HepG2 (cell line): ENCODE data around the gene ANKS1A. TPM values are rescaled to one million over a fixed set of nuclear protein-coding genes. Genes with fewer than 3 reads are reported as not detected.

ENCODE experiments used
- ATAC-seq: fragments of 200-7000 bp; cut with Tn5 transposase; 3 replicates; pipeline ENCODE4 v1.9.1; 2020; ENCODE audit warnings: mild to moderate bottlenecking, moderate library complexity
- BruUV-seq: library from RNA; stranded (reverse); fragments of 400-500 nt; replicated peaks from 2 replicates; lab custom pipeline; 2021; lab: Mats Ljungman, UMichigan
- CTCF ChIA-PET: fragments of 300-600 bp; formaldehyde crosslinking; extraction: SDS; loops from one replicate; lab custom pipeline; 2021; ENCODE audit warnings: low total read pairs, inconsistent platforms, low intra/inter-chr PET ratio; lab: Yijun Ruan, JAX
- POLR2A ChIA-PET: fragments of 350-600 bp; sonication (Branson Sonifier 250); formaldehyde crosslinking; loops from one replicate; lab custom pipeline; 2020; ENCODE audit warnings: antibody characterized with exemption, inconsistent platforms; lab: Yijun Ruan, JAX
- DNase-seq: peaks from one replicate; pipeline ENCODE4 v3.0.0-alpha.2; 2015; ENCODE audit warnings: low spot score
- FAIRE-seq: peaks from 3 replicates; lab custom pipeline; 2011; peaks lifted over from hg19 to GRCh38; lab: Jason Lieb, UNC
- H2AFZ ChIP-seq: one replicate; pipeline ENCODE4 v1.6.1; 2011; ENCODE audit warnings: low read length, inconsistent platforms
- H3K27ac ChIP-seq: fragments of 300-600 bp; 3 replicates; pipeline ENCODE4 v1.8.0; 2011; ENCODE audit warnings: mixed run types, mild to moderate bottlenecking, mixed read lengths, low read length, inconsistent platforms; ENCODE audit not compliant: insufficient read depth; ENCODE audit errors: extremely low read length
- H3K27me3 ChIP-seq, 2 experiments: fragments of 200-600 bp in 1 of 2; 2 replicates in 1 of 2; 3 replicates in 1 of 2; pipeline versions ENCODE4 v1.6.0 to v1.8.0; 2011; ENCODE audit warnings: low read length in 2 of 2, mild to moderate bottlenecking in 2 of 2, moderate library complexity in 2 of 2, inconsistent platforms in 1 of 2; ENCODE audit not compliant: insufficient read depth in 2 of 2, control insufficient read depth in 1 of 2
- H3K36me3 ChIP-seq, 2 experiments: fragments of 200-600 bp in 1 of 2; replicated peaks in 1 of 2; 2 replicates in 1 of 2; 3 replicates in 1 of 2; pipeline versions ENCODE4 v1.5.1 to v1.8.0; 2011; ENCODE audit warnings: low read length in 2 of 2, inconsistent platforms in 1 of 2; ENCODE audit not compliant: insufficient read depth in 2 of 2, control insufficient read depth in 1 of 2
- H3K4me1 ChIP-seq: 2 replicates; pipeline ENCODE4 v1.5.1; 2012; ENCODE audit warnings: low read length, inconsistent platforms; ENCODE audit not compliant: insufficient read depth
- H3K4me2 ChIP-seq: 2 replicates; pipeline ENCODE4 v1.6.0; 2011; ENCODE audit warnings: low read depth, low read length, inconsistent platforms
- H3K4me3 ChIP-seq, 3 experiments: fragments of 200-600 bp in 1 of 3; sonication (generic), shearing (Covaris generic) in 1 of 3; replicated peaks in 1 of 3; 2 replicates each; pipeline ENCODE4 v1.5.1; 2011 to 2016; ENCODE audit warnings: low read length in 3 of 3, inconsistent platforms in 2 of 3, low read depth in 2 of 3, mild to moderate bottlenecking in 2 of 3, control low read depth in 1 of 3, mixed read lengths in 1 of 3; ENCODE audit not compliant: insufficient read depth in 1 of 3
- H3K79me2 ChIP-seq: one replicate; pipeline ENCODE4 v1.6.1; 2011; ENCODE audit warnings: low read length, inconsistent platforms; ENCODE audit not compliant: insufficient read depth
- H3K9ac ChIP-seq: 2 replicates; pipeline ENCODE4 v1.6.0; 2011; ENCODE audit warnings: mild to moderate bottlenecking, low read depth, low read length, inconsistent platforms; ENCODE audit not compliant: insufficient read depth
- H3K9me3 ChIP-seq: 2 replicates; pipeline ENCODE4 v1.5.1; 2012; ENCODE audit warnings: mild to moderate bottlenecking, low read length
- H4K20me1 ChIP-seq: 2 replicates; pipeline ENCODE4 v1.6.0; 2011; ENCODE audit warnings: inconsistent platforms, mild to moderate bottlenecking, low read length, moderate library complexity; ENCODE audit not compliant: insufficient read depth
- ETV6 ChIP-seq: sonication (generic); formaldehyde crosslinking; conservative IDR thresholded peaks from 2 replicates; pipeline ENCODE4 v1.4.0; 2020; ENCODE audit warnings: missing genetic modification reagents
- MTF1 ChIP-seq: sonication (generic); formaldehyde crosslinking; IDR thresholded peaks from 2 replicates; pipeline ENCODE4 v1.5.0; 2020; ENCODE audit warnings: missing genetic modification reagents
- SIX4 ChIP-seq: sonication (generic); formaldehyde crosslinking; IDR thresholded peaks from 2 replicates; pipeline ENCODE4 v1.4.0; 2020; ENCODE audit warnings: missing genetic modification reagents
- ZNF460 ChIP-seq: sonication (generic); formaldehyde crosslinking; IDR thresholded peaks from 2 replicates; pipeline ENCODE4 v1.5.1; 2020; ENCODE audit warnings: missing genetic modification reagents, mild to moderate bottlenecking, borderline replicate concordance
- WGBS: methylation state at CpG from one replicate; pipeline ENCODE4 v1.1.6; 2017; ENCODE audit warnings: low lambda C conversion rate; 5-methylcytosine and 5-hydroxymethylcytosine counted together
- in situ Hi-C: cut with HindIII; loops from 2 replicates; pipeline ENCODE4 v1.10.0; 2017; ENCODE audit warnings: low pct_unique_long_range_greater_than_20kb; ENCODE audit not compliant: extremely low pct_ligation_motif_present
- intact Hi-C: fragments of 100-400 bp; cut with micrococcal nuclease; formaldehyde crosslinking; loops from one replicate; pipeline ENCODE4 v1.10.0; 2022; ENCODE audit not compliant: unreplicated experiment
- polyA plus RNA-seq, 8 experiments: library from polyadenylated mRNA; depleted of rRNA in 3 of 8; stranded (reverse) in 7 of 8; unstranded in 1 of 8; fragments of >200 nt; fragmentation: Illumina TruSeq in 4 of 8; extraction: Trizol in 4 of 8; gene quantifications; 2 replicates each; pipeline versions ENCODE4 v1.2.1 to v1.2.3, GENCODE V29; 2011 to 2016; ENCODE audit warnings: low read depth in 4 of 8, missing spikeins in 1 of 8, mixed read lengths in 1 of 8; ENCODE audit not compliant: insufficient read depth in 1 of 8
- total RNA-seq, 5 experiments: library from RNA; depleted of rRNA; stranded (reverse); fragments of >200 nt; fragmentation: Illumina TruSeq; extraction: Trizol; gene quantifications; 2 replicates each; pipeline ENCODE4 v1.2.3, GENCODE V29; 2016; ENCODE audit warnings: low read depth in 1 of 5
- TF ChIP-seq, protein P1 (sequence below): sonication (generic); formaldehyde crosslinking; IDR thresholded peaks from 2 replicates; pipeline ENCODE4 v1.5.0; 2020; ENCODE audit warnings: mild to moderate bottlenecking, missing genetic modification reagents
- TF ChIP-seq, protein P2 (sequence below): sonication (generic); formaldehyde crosslinking; IDR thresholded peaks from 2 replicates; pipeline ENCODE4 v1.4.0; 2020; ENCODE audit warnings: mild to moderate bottlenecking, missing genetic modification reagents
- TF ChIP-seq, protein P3 (sequence below): sonication (generic); formaldehyde crosslinking; IDR thresholded peaks from 2 replicates; pipeline ENCODE4 v1.4.0; 2020; ENCODE audit warnings: missing genetic modification reagents
- TF ChIP-seq, protein P4 (sequence below): sonication (generic); formaldehyde crosslinking; conservative IDR thresholded peaks from 2 replicates; pipeline ENCODE4 v1.4.0; 2020; ENCODE audit warnings: missing genetic modification reagents

Gene ANKS1A
- total and polyA plus RNA-seq, 2 of the 13 experiments (the other 11 are each of a cell fraction or from before 2014, with no cell fraction given) = 7.2 to 15.1 TPM

DNA sequence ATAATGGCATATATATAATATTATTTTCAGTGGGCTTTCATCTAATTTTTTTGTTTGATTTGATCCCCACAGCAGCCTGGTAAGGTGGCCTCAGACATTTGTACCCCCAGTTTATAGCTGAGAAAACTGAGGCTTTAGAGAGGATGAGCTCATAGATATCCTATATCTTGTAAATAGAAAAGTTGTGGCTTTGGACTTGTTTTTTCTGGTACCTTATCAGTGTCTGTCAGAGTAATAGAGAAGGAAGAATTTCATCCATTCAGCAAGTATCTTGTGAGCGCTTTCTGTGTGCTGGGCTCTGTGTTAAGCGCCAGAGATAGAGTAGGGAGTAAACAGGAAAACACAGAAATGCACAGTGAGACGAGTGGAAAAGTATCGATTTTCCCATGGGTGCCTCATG is 29.1 kb upstream of the ANKS1A start:
- no peak overlapping the region for H2AFZ ChIP-seq
- BruUV-seq = no TSS peak
- no peak overlapping the region for H3K4me2 ChIP-seq
- H3K27me3 ChIP-seq = no peaks in the 10 kb centered on the region
- WGBS = 97% methylated on average over 4 of the region's 4 CpGs
- FAIRE-seq (no peak), ATAC-seq (no peak), DNase-seq (no peak)
- intact Hi-C loops = loop anchor here (10.0 kb wide), 1 partner anchor 285 kb away; the partner anchor contains the start of gene TCP11
- ChIA-PET CTCF (no interaction called here), POLR2A (no interaction called here)
- H3K36me3 ChIP-seq = peaks cover 47 to 78% of the 10 kb centered on the region in 2 experiments
- no peak overlapping the region for H3K9ac ChIP-seq
- H3K9me3 ChIP-seq = no peaks in the 10 kb centered on the region
- in situ Hi-C loops = no loop called here
- H3K27ac ChIP-seq = no peak overlapping the region
- H3K4me1 ChIP-seq = 0 out of 2 replicates have a peak, but pooled peaks cover under 1% of the 10 kb centered on the region
- no peak for TF ChIP-seq ZNF460 (CRISPR knock-in tag)
- TF ChIP-seq, protein P1, sequence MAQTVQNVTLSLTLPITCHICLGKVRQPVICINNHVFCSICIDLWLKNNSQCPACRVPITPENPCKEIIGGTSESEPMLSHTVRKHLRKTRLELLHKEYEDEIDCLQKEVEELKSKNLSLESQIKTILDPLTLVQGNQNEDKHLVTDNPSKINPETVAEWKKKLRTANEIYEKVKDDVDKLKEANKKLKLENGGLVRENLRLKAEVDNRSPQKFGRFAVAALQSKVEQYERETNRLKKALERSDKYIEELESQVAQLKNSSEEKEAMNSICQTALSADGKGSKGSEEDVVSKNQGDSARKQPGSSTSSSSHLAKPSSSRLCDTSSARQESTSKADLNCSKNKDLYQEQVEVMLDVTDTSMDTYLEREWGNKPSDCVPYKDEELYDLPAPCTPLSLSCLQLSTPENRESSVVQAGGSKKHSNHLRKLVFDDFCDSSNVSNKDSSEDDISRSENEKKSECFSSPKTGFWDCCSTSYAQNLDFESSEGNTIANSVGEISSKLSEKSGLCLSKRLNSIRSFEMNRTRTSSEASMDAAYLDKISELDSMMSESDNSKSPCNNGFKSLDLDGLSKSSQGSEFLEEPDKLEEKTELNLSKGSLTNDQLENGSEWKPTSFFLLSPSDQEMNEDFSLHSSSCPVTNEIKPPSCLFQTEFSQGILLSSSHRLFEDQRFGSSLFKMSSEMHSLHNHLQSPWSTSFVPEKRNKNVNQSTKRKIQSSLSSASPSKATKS = no peak
- TF ChIP-seq MTF1 = no peak
- TF ChIP-seq, protein P2, sequence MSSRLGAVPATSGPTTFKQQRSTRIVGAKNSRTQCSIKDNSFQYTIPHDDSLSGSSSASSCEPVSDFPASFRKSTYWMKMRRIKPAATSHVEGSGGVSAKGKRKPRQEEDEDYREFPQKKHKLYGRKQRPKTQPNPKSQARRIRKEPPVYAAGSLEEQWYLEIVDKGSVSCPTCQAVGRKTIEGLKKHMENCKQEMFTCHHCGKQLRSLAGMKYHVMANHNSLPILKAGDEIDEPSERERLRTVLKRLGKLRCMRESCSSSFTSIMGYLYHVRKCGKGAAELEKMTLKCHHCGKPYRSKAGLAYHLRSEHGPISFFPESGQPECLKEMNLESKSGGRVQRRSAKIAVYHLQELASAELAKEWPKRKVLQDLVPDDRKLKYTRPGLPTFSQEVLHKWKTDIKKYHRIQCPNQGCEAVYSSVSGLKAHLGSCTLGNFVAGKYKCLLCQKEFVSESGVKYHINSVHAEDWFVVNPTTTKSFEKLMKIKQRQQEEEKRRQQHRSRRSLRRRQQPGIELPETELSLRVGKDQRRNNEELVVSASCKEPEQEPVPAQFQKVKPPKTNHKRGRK = no peak
- TF ChIP-seq, protein P3, sequence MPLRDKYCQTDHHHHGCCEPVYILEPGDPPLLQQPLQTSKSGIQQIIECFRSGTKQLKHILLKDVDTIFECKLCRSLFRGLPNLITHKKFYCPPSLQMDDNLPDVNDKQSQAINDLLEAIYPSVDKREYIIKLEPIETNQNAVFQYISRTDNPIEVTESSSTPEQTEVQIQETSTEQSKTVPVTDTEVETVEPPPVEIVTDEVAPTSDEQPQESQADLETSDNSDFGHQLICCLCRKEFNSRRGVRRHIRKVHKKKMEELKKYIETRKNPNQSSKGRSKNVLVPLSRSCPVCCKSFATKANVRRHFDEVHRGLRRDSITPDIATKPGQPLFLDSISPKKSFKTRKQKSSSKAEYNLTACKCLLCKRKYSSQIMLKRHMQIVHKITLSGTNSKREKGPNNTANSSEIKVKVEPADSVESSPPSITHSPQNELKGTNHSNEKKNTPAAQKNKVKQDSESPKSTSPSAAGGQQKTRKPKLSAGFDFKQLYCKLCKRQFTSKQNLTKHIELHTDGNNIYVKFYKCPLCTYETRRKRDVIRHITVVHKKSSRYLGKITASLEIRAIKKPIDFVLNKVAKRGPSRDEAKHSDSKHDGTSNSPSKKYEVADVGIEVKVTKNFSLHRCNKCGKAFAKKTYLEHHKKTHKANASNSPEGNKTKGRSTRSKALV = no peak
- no peak for TF ChIP-seq SIX4 (CRISPR knock-in tag)
- TF ChIP-seq, protein P4, sequence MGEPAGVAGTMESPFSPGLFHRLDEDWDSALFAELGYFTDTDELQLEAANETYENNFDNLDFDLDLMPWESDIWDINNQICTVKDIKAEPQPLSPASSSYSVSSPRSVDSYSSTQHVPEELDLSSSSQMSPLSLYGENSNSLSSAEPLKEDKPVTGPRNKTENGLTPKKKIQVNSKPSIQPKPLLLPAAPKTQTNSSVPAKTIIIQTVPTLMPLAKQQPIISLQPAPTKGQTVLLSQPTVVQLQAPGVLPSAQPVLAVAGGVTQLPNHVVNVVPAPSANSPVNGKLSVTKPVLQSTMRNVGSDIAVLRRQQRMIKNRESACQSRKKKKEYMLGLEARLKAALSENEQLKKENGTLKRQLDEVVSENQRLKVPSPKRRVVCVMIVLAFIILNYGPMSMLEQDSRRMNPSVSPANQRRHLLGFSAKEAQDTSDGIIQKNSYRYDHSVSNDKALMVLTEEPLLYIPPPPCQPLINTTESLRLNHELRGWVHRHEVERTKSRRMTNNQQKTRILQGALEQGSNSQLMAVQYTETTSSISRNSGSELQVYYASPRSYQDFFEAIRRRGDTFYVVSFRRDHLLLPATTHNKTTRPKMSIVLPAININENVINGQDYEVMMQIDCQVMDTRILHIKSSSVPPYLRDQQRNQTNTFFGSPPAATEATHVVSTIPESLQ (CRISPR knock-in tag) = no peak
- no peak for TF ChIP-seq ETV6 (CRISPR knock-in tag)
- no peak overlapping the region for H3K4me3 ChIP-seq
- H3K79me2 ChIP-seq = no peaks in the 10 kb centered on the region
- no peaks in the 10 kb centered on the region for H4K20me1 ChIP-seq
